GM21447 (cell line): Measurements from ENCODE around the gene SNED1.
"Not testable (repeated sequence)": the region's sequence is repeated elsewhere in the genome, so short reads cannot be mapped to it uniquely, and the experiment has no call there.

Experiments used
- ATAC-seq: cut with Tn5 transposase; IDR thresholded peaks from one replicate; pipeline ENCODE4 v1.9.1; 2021; ENCODE audit not compliant: unreplicated experiment

SNED1 gene

DNA sequence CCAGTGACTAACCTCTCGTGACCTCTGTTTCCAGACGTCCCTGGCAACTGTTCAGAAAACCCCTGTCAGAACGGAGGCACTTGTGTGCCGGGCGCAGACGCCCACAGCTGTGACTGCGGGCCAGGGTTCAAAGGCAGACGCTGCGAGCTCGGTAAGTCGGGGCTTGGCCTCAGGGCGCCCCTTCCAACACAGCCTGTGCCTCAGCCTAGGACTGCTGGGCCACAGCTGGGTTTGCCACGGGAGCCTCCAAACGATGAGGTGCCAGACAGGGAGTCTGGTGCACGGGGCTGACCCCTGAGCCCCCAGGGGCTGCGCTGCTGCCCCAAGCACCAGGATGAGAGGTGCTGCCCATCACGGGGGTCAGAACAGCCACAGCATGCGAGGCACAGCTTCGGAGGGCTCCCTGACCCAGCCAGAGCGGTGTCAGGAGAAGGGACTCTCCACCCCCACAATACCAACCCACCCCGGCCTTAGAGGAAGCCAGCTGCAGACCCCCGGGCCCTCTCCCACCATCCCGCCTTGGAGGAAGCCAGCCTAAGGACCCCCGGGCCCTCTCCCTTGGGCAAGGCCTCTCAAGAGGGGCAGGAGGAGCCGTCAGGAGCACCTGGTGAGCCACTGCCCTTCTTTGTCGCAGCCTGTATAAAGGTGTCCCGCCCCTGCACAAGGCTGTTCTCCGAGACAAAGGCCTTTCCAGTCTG lies 83.4 kb downstream of the SNED1 start:
- ATAC-seq: no peak

- ATAC-seq: no peak
Measured at GRCh38 chr2:241082341-241083090, 84.1 kb downstream of the SNED1 start.

GRCh38 chr2:241083091-241083415 lies 84.6 kb downstream of the SNED1 start:
- no peak for ATAC-seq

DNA sequence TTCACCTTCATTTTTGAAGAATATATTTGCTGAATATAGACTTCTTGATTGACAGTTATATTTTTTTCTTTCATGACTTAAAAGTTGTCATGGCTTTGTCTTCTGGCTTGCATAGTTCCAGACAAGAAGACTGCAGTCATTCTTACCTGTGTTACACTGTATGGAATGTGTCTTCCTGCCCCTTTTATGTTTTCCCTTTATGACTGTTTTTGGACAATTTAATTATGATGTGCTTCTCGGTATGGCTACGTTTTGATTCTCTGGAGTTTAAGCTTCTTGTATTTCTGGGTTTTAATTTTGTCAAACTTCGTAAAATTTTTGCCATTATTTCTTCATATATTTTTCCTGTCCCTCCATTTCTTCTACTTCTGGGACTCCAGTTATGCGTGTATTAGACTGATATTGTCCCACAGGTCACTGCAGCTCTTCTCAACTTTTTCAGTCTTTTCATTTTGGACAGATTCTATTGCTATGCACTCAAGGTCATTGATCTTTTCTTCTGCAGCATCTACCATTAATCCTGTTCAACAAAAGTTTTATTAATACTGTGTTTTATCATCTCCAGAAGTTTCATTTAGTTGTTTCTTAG lies 86.5 kb downstream of the SNED1 start:
- ATAC-seq: no peak

GRCh38 chr2:241087420-241088268 lies 89.2 kb downstream of the SNED1 start:
- ATAC-seq: peak; percentile 55

DNA sequence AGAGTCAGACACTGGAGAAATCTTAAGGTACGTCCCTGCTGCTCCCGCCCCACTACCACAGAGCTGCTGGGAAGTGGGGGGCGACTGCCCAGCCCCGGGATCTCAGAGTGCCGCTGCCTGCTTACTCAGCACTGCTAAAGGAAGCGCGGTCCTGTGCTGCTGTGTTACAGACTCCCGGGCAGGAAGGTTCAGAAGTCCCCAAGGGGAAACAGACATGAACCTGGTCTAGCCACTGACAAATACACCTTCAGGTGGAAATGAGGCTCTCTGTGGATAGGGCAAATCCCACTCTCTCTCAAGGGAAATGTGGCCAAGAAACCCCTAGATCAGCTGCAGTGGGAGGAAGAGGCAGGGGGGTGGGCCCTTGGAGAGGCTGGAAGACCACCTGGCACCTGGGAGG lies 90.0 kb downstream of the SNED1 start:
- peak; percentile 64 for ATAC-seq

- ATAC-seq: no peak
Measured at GRCh38 chr2:241088791-241089732, 90.6 kb downstream of the SNED1 start.

GRCh38 chr2:241091201-241091600 lies 92.8 kb downstream of the SNED1 start:
- no peak for ATAC-seq

GRCh38 chr2:241091734-241092445 lies 93.5 kb downstream of the SNED1 start:
- no peak for ATAC-seq

DNA sequence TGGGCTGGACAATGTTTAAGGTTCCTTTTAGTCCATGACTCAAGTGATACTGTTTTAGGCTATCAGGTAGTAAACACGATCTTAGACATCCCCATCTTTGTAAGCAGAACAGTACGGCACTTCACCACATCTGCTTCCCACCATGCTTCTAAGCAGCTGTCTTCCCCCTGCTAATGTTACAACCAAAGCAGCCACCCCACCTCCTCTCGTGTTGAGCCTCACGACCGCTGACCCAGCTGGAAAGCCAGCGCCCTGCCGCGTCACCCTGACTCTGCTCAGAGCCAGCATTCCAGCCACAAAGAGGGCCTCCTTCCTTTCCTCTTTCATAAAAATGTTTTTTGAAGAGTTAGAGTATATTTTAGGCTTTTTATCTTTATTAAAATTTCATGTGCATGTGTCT lies 94.3 kb downstream of the SNED1 start:
- no peak for ATAC-seq

DNA sequence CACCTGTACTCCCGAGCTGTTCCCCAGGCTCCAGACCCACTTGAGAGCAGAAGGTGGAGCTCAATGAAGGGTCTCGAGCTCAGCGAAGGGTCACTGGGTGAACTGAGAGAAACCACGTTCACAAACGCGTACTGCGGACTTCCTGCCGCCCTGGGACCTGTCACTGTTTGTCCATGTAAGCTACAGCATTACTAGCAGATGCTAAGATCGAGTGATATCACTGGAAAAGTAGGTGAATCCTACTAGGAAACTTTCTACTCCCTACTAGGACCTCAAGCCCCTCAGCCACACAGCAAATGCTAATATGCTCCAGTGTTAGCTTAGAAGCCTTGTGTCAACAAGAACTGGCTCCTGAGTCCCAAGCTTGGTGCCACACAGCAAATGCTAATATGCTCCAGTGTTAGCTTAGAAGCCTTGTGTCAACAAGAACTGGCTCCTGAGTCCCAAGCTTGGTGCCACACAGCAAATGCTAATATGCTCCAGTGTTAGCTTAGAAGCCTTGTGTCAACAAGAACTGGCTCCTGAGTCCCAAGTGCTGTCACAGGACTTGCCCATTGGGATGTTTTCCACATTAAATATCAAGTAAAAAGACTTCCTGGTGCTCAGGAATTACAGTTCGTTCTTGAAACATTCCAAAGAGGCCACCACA lies 94.8 kb downstream of the SNED1 start:
- ATAC-seq: not testable (repeated sequence)

GRCh38 chr2:241094172-241094571 lies 95.8 kb downstream of the SNED1 start:
- ATAC-seq: no peak

DNA sequence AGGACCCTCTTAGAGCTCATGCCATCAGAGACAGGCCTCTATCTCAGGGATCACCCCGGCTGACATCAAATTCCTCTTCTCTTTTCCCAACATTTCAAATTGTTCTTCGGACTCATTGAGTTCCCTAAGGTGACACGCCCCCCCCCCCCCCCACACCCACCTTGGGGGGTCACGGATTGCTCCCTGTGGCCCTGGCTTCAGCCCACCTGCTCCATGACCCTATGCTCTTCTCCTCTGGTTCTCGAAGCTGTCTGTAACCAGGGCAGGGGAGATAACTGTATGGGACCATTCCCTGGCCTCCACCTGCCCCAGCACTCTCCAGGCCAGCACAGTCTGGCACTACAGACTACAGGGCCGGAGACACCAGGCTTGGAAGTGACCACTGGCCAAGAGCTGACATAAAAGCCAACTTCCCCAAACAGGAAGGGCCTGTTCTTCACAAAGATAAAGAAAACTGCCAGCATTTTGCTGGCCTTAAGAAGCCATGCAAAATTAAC lies 96.6 kb downstream of the SNED1 start:
- no peak for ATAC-seq

DNA sequence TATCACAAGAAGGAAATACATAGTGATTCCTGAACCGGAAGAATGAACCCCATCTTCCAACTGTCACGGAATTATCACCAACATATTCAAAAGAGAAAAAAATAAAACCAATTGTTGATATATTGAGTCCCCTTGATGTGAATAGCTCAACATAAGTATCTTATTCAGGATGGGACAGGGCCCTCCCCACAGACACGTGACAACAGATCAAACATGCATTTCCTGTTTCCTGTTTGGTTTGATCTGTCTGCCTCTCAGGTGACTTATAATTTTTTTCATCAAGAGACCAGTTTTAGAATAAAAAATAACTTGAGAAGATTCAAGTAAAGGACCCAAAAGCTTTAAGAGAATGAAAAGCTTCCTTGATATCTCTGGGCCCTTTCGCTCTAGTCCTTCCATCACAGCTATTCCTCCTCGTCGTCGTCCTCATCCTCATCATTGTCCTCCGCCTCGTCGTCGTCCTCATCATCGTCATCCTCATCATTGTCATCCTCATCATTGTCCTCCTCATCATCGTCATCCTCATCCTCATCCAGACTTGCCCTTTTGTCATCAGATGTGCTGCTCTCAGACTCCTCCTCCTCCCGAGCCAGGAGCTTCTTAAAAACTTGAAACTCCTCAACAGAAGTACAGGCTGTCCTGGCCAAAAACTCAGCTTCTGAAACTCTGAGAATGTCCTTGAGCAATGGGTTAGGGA lies 97.3 kb downstream of the SNED1 start:
- no peak for ATAC-seq

GRCh38 chr2:241096979-241097378 lies 98.6 kb downstream of the SNED1 start:
- ATAC-seq: peak; percentile 48

DNA sequence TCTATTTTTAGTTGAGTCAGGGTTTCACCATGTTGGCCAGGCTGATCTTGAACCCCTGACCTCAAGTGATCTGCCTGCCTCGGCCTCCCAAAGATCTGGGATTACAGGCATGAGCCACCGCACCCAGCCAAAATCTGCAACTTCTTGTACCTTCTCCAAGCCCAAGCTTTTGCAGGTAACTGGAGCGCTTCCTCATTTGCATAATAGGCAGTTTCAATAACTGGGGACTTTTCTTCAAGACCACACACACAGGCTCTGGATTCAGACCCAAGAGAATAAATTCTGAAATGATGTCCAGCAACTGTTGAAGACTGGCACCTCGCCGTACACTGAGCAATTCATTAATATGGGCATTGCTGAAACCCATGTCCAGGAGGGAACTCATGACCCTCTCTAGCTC lies 100.8 kb downstream of the SNED1 start:
- ATAC-seq: no peak

DNA sequence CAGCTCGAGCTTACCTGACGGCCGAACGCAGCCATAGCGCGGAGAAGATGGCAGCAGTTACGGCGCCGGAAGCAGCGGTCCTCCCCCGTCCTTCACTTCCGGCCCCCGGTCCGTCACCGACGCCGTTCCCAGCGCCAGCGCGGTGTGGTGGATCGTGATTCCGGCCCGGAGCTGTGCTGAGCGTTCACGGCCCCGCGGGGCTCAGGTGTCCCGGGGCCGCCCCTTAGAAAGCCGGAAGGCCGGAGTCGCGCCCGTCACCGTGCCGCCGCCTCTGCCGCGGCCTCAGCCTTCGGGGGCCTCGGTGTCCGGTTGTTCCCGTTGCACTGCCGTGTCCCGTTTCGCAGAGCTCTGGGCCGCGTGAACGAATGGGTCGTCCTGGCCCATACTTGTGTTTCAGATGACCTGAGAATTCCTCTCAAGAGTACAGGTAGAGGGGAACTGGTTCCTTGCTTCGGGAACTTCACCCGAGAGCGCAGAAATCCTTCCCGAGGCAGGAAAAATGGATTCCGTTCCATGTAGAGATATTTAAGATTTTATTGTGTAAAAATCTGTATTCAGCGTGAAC lies 103.9 kb downstream of the SNED1 start, which contains the start of gene MTERF4:
MTERF4 (minus strand) TSS at position 49 of the 565 bp plus-strand sequence; CDS start at position 35, 14 bp downstream.
- ATAC-seq: peak; percentile 80

- no peak for ATAC-seq
Measured at GRCh38 chr2:241103176-241103595, 104.8 kb downstream of the SNED1 start.
